ENCODE data around the gene GAL3ST1. TPM values are rescaled to one million over a fixed set of nuclear protein-coding genes. Genes with fewer than 3 reads are reported as not detected.
A peak's percentile ranks its signal among the peaks of the same experiment; 100 is the strongest.

The GAL3ST1 gene
- total and polyA plus RNA-seq, 10 of the 15 experiments (the other 5 are each of a cell fraction or from before 2014, with no cell fraction given) = not detected

DNA sequence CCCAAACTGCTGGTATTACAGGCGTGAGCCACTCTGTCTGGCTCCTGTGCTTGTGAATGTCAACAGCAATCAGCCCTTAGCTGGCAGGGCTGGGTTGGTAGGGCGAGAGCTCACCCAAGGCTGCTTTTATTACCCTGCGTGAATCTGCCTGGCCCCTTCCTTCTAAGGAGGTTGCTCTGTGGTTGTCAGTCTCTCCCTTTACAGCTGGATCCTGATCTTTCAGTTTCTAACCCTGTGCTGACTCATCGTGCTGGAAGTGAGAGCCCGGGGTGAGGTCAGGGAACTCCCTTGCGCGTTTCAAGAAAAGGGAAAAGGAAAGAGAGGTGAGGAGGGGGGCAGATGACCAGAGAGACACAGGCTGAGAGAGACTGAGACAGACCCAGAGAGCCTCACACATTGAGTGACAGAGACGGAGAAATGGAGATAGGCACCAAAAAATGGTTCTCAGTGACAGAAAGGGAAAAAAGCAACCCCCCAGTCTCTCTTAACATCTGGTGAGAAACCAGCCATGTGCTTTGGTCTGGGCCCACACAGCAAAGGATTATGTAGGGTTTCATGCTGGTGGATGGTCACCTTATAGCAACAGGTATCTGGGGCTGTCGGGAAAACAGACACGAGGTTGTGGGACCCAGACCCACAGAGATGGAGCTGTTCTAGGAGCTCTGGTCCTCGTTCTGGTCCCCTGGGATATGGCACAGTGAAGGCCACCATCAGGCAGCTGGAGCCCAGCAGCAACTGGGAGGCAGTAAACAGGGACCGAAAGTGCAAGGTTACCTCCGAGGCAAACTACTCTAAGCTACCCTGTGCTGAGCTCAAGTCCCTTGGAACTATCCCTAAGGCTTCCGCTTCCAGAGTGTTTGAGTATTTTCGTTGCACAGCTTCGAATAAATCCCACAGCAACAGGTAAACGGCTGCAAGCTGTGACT lies 35.1 kb upstream of the GAL3ST1 start:
- in situ Hi-C loops (cut with MboI) (no loop called here), intact Hi-C loops (cut with micrococcal nuclease; ENCODE audit: unreplicated experiment) (no loop called here)
- DNase-seq (ENCODE audit: low read depth, low spot score) (peak; percentile 70), ATAC-seq (peak; percentile 71), FAIRE-seq (peak; percentile 41)
- H3K79me2 ChIP-seq (ENCODE audit: control insufficient read depth, insufficient read depth, low read length) = no peaks in the 10 kb centered on the region
- peak overlapping the region; percentile 26; the same call in 1 of the 2 replicates for H3K9ac ChIP-seq (ENCODE audit: control insufficient read depth, insufficient read depth, low read length)
- H3K4me3 ChIP-seq = 0 out of 2 replicates have a peak overlapping the region, but pooled peaks have one; percentile 44
- ChIA-PET RAD21 (ENCODE audit: unreplicated experiment) (interaction anchor here (0.6 to 4.7 kb wide), 3 partner anchors 25 to 498 kb away, joined by 3 to 58 read pairs (median 21); partner anchors contain the start of genes SELENOM and SLC35E4), CTCF (interaction anchor here (0.6 to 6.4 kb wide), 8 partner anchors 9 to 312 kb away, joined by 3 to 51 read pairs (median 4); partner anchors contain the start of gene SLC35E4), SMC1A (ENCODE audit: uncharacterized antibody, unreplicated experiment) (interaction anchor here (0.8 to 3.6 kb wide), 8 partner anchors 19 to 311 kb away, joined by 3 to 18 read pairs (median 4); no protein-coding TSS in a partner anchor), POLR2A (interaction anchor here (0.6 to 2.1 kb wide), 3 partner anchors 18 to 607 kb away, joined by 4 to 7 read pairs (median 7); partner anchors contain the start of gene PES1)
- H3K27me3 ChIP-seq (replicated peaks in 1 of 2; ENCODE audit: control insufficient read depth in 2 of 2, insufficient read depth in 2 of 2, low read length in 1 of 2) = no peaks in the 10 kb centered on the region
- H3K4me2 ChIP-seq (ENCODE audit: control insufficient read depth, insufficient read depth) = peak overlapping the region; percentile 97
- H3K36me3 ChIP-seq (ENCODE audit: control insufficient read depth in 2 of 2, insufficient read depth in 2 of 2, low read length in 1 of 2) = no peaks in the 10 kb centered on the region
- no peaks in the 10 kb centered on the region for H4K20me1 ChIP-seq (ENCODE audit: control insufficient read depth, insufficient read depth)
- H2AFZ ChIP-seq (ENCODE audit: control insufficient read depth, low read depth, low read length) = peak overlapping the region; percentile 15; the same call in 1 of the 2 replicates
- H3K27ac ChIP-seq (ENCODE audit: control insufficient read depth, insufficient read depth) = peak overlapping the region; percentile 54
- no peaks in the 10 kb centered on the region for H3K9me3 ChIP-seq (replicated peaks; ENCODE audit: control insufficient read depth, insufficient read depth, low read length)
- WGBS (ENCODE audit: insufficient coverage, insufficient replicate concordance, low lambda C conversion rate, missing lambda C conversion rate) = 51% methylated on average over 17 of the region's 17 CpGs
- peaks cover 51% of the 10 kb centered on the region for H3K4me1 ChIP-seq (ENCODE audit: control insufficient read depth, insufficient read depth, low read length)
- BruUV-seq (replicated peaks) = no TSS peak
- TF ChIP-seq GATAD2B (conservative IDR thresholded peaks at IDR 0.05; ENCODE audit: low read depth) (0 out of 2 replicates have a peak, but pooled peaks have one; percentile 58), ZNF217 (IDR thresholded peaks at IDR 0.05) (no peak), NR2F1 (conservative IDR thresholded peaks at IDR 0.05) (peak; percentile 63), YBX1 (IDR thresholded peaks at IDR 0.05) (no peak), FOXM1 (IDR thresholded peaks at IDR 0.05; ENCODE audit: low read depth, low read length) (peak; percentile 54; the same call in 1 of the 2 replicates), EP300 (IDR thresholded peaks at IDR 0.05; ENCODE audit: borderline replicate concordance in 1 of 2, control insufficient read depth in 1 of 2, low read depth in 2 of 2, low read length in 2 of 2) (peak in 1 of 2 experiments; percentile 35; a peak in 2 of 4 replicates), RELB (IDR thresholded peaks at IDR 0.05; ENCODE audit: low read depth) (peak; percentile 91), USF1 (IDR thresholded peaks at IDR 0.05; ENCODE audit: borderline replicate concordance, extremely low read length, insufficient read depth, low read depth, low read length) (no peak), IKZF2 (IDR thresholded peaks at IDR 0.05) (peak; percentile 95 to 96), MYB (IDR thresholded peaks at IDR 0.05; ENCODE audit: borderline replicate concordance, low read depth, low read length) (no peak), CBX3 (IDR thresholded peaks at IDR 0.05; ENCODE audit: borderline replicate concordance, low read depth) (no peak), PAX5 (IDR thresholded peaks at IDR 0.05; ENCODE audit: borderline replicate concordance, low read depth, low read length) (0 out of 2 replicates have a peak, but pooled peaks have one; percentile 41), TCF12 (IDR thresholded peaks at IDR 0.05; ENCODE audit: low read depth, low read length) (0 out of 2 replicates have a peak, but pooled peaks have one; percentile 61), MEF2A (IDR thresholded peaks at IDR 0.05; ENCODE audit: insufficient read depth, low read depth, low read length) (0 out of 2 replicates have a peak, but pooled peaks have one; percentile 23), ATF7 (IDR thresholded peaks at IDR 0.05; ENCODE audit: low read depth) (peak; percentile 42; the same call in 1 of the 2 replicates), BHLHE40 (IDR thresholded peaks at IDR 0.05; ENCODE audit: borderline replicate concordance in 1 of 2, low read depth in 2 of 2, low read length in 1 of 2) (peak; percentile 12 to 55; a peak in 1 of 4 replicates)
- TF ChIP-seq, protein P1, sequence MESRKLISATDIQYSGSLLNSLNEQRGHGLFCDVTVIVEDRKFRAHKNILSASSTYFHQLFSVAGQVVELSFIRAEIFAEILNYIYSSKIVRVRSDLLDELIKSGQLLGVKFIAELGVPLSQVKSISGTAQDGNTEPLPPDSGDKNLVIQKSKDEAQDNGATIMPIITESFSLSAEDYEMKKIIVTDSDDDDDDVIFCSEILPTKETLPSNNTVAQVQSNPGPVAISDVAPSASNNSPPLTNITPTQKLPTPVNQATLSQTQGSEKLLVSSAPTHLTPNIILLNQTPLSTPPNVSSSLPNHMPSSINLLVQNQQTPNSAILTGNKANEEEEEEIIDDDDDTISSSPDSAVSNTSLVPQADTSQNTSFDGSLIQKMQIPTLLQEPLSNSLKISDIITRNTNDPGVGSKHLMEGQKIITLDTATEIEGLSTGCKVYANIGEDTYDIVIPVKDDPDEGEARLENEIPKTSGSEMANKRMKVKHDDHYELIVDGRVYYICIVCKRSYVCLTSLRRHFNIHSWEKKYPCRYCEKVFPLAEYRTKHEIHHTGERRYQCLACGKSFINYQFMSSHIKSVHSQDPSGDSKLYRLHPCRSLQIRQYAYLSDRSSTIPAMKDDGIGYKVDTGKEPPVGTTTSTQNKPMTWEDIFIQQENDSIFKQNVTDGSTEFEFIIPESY (IDR thresholded peaks at IDR 0.05) = no peak

Measured in GM12878 (cell line).